SK-N-SH (cell line): Measurements from ENCODE around the gene IGF2R.

ENCODE experiments used
- CTCF ChIP-seq: fragments of 200-600 bp; sonication (generic); IDR thresholded peaks from 2 replicates; pipeline ENCODE4 v1.6.1; 2017; ENCODE audit warnings: antibody characterized with exemption, mild to moderate bottlenecking, moderate library complexity
- EP300 ChIP-seq, 2 experiments: IDR thresholded peaks; 2 replicates each; pipeline versions ENCODE4 v1.4.0 to v1.6.1; 2012; ENCODE audit warnings: borderline replicate concordance in 1 of 2, low read depth in 1 of 2, low read length in 1 of 2
- FOXM1 ChIP-seq: IDR thresholded peaks from 2 replicates; pipeline ENCODE4 v1.4.0; 2012; ENCODE audit warnings: low read depth, mild to moderate bottlenecking
- GABPA ChIP-seq: IDR thresholded peaks from 2 replicates; pipeline ENCODE4 v1.4.0; 2012; ENCODE audit warnings: low read depth, mild to moderate bottlenecking
- JUND ChIP-seq: IDR thresholded peaks from 2 replicates; pipeline ENCODE4 v1.4.0; 2012
- MAX ChIP-seq: IDR thresholded peaks from 2 replicates; pipeline ENCODE4 v1.4.0; 2012; ENCODE audit warnings: low read depth
- MXI1 ChIP-seq: IDR thresholded peaks from 2 replicates; pipeline ENCODE4 v1.6.1; 2012; ENCODE audit warnings: mild to moderate bottlenecking, low read depth, low read length, improper control_type of control experiment
- POLR2AphosphoS5 ChIP-seq: IDR thresholded peaks from 2 replicates; pipeline ENCODE4 v1.6.1; 2012; ENCODE audit warnings: low read depth, low read length
- RAD21 ChIP-seq: IDR thresholded peaks from 2 replicates; pipeline ENCODE4 v1.6.1; 2012; ENCODE audit warnings: mild to moderate bottlenecking, low read length
- SIN3A ChIP-seq: IDR thresholded peaks from 2 replicates; pipeline ENCODE4 v1.6.1; 2012; ENCODE audit warnings: low read depth, mild to moderate bottlenecking, low read length, moderate library complexity, borderline replicate concordance
- SMC3 ChIP-seq: IDR thresholded peaks from 2 replicates; pipeline ENCODE4 v1.6.1; 2012; ENCODE audit warnings: low read depth, low read length, improper control_type of control experiment
- TCF12 ChIP-seq: IDR thresholded peaks from 2 replicates; pipeline ENCODE4 v1.4.0; 2012

- TF ChIP-seq FOXM1 (no peak), CTCF (no peak), MXI1 (no peak), SMC3 (no peak), TCF12 (no peak), EP300 (IDR thresholded peaks at IDR 0.05; ENCODE audit: borderline replicate concordance in 1 of 2, low read depth in 1 of 2, low read length in 1 of 2) (no peak), RAD21 (no peak), POLR2AphosphoS5 (no peak), JUND (no peak), GABPA (no peak), MAX (no peak), SIN3A (no peak)
Measured at GRCh38 chr6:160077024-160077423, 108.1 kb downstream of the IGF2R start.
